ENCODE data around the gene CNOT4.
"Not testable (repeated sequence)": the region's sequence is repeated elsewhere in the genome, so short reads cannot be mapped to it uniquely, and the experiment has no call there.

CNOT4 gene

GRCh38 chr7:135364206-135364605 is 145.7 kb downstream of the CNOT4 start:
- DNase-seq (ENCODE audit: low spot score), result no peak

- DNase-seq (ENCODE audit: low spot score), result no peak
These were observed 147.0 kb downstream of the CNOT4 start for GRCh38 chr7:135362871-135363270.

GRCh38 chr7:135361788-135362187 is 148.1 kb downstream of the CNOT4 start:
- no peak for DNase-seq (ENCODE audit: low spot score)

- no peak for DNase-seq (ENCODE audit: low spot score)
These were observed 150.3 kb downstream of the CNOT4 start for GRCh38 chr7:135359615-135360014.

GRCh38 chr7:135355377-135356048 is 154.4 kb downstream of the CNOT4 start:
- DNase-seq (ENCODE audit: low spot score), result no peak

GRCh38 chr7:135353832-135354231 is 156.1 kb downstream of the CNOT4 start:
- no peak for DNase-seq (ENCODE audit: low spot score)

- DNase-seq (ENCODE audit: low spot score), result no peak
These were observed 157.6 kb downstream of the CNOT4 start for GRCh38 chr7:135352285-135352684.

- not testable (repeated sequence) for DNase-seq (ENCODE audit: low spot score)
These were observed 158.8 kb downstream of the CNOT4 start for GRCh38 chr7:135351070-135351469.

GRCh38 chr7:135349746-135350145 is 160.2 kb downstream of the CNOT4 start:
- no peak for DNase-seq (ENCODE audit: low spot score)

- DNase-seq (ENCODE audit: low spot score), result no peak
These were observed 161.4 kb downstream of the CNOT4 start for GRCh38 chr7:135348493-135348892.

- DNase-seq (ENCODE audit: low spot score), result no peak
These were observed 166.5 kb downstream of the CNOT4 start for GRCh38 chr7:135343361-135343760.

- DNase-seq (ENCODE audit: low spot score), result no peak
These were observed 167.0 kb downstream of the CNOT4 start for GRCh38 chr7:135342887-135343286.

- DNase-seq (ENCODE audit: low spot score), result no peak
These were observed 168.9 kb downstream of the CNOT4 start for GRCh38 chr7:135341049-135341448.

- no peak for DNase-seq (ENCODE audit: low spot score)
These were observed 171.8 kb downstream of the CNOT4 start for GRCh38 chr7:135337977-135338550.

GRCh38 chr7:135337506-135337905 is 172.4 kb downstream of the CNOT4 start:
- no peak for DNase-seq (ENCODE audit: low spot score)

GRCh38 chr7:135335628-135336139 is 174.2 kb downstream of the CNOT4 start:
- DNase-seq (ENCODE audit: low spot score), result no peak

- no peak for DNase-seq (ENCODE audit: low spot score)
These were observed 174.9 kb downstream of the CNOT4 start for GRCh38 chr7:135334830-135335543.

GRCh38 chr7:135333946-135334345 is 176.0 kb downstream of the CNOT4 start:
- DNase-seq (ENCODE audit: low spot score), result no peak

GRCh38 chr7:135333200-135333599 is 176.7 kb downstream of the CNOT4 start:
- DNase-seq (ENCODE audit: low spot score), result no peak

- DNase-seq (ENCODE audit: low spot score), result no peak
These were observed 179.8 kb downstream of the CNOT4 start for GRCh38 chr7:135330088-135330487.

GRCh38 chr7:135328526-135328925 is 181.4 kb downstream of the CNOT4 start:
- no peak for DNase-seq (ENCODE audit: low spot score)

- no peak for DNase-seq (ENCODE audit: low spot score)
These were observed 181.8 kb downstream of the CNOT4 start for GRCh38 chr7:135328053-135328452.

GRCh38 chr7:135327458-135327857 is 182.4 kb downstream of the CNOT4 start:
- DNase-seq (ENCODE audit: low spot score), result no peak
